Measurements from ENCODE around the gene RCL1.
"Not testable (repeated sequence)": the region's sequence is repeated elsewhere in the genome, so short reads cannot be mapped to it uniquely, and the experiment has no call there.

The RCL1 gene

GRCh38 chr9:4784403-4784802, 8.3 kb upstream of the RCL1 start:
- DNase-seq = no peak

GRCh38 chr9:4786599-4786998, 6.1 kb upstream of the RCL1 start:
- DNase-seq = no peak

- DNase-seq = no peak
Observed at GRCh38 chr9:4787876-4788275, 4.9 kb upstream of the RCL1 start.

GRCh38 chr9:4788703-4789102, 4.0 kb upstream of the RCL1 start:
- no peak for DNase-seq

GRCh38 chr9:4792054-4792571, 631 bp upstream of the RCL1 start:
- no peak for DNase-seq

GRCh38 chr9:4793459-4794395, 983 bp downstream of the RCL1 start:
- DNase-seq = no peak

- no peak for DNase-seq
Observed at GRCh38 chr9:4794691-4795090, 1.9 kb downstream of the RCL1 start.

GRCh38 chr9:4795108-4795507, 2.4 kb downstream of the RCL1 start:
- DNase-seq = not testable (repeated sequence)

- DNase-seq = no peak
Observed at GRCh38 chr9:4796530-4796929, 3.8 kb downstream of the RCL1 start.

GRCh38 chr9:4796988-4797853, 4.5 kb downstream of the RCL1 start:
- no peak for DNase-seq

GRCh38 chr9:4797854-4798150, 5.1 kb downstream of the RCL1 start:
- no peak for DNase-seq

GRCh38 chr9:4798281-4799032, 5.7 kb downstream of the RCL1 start:
- no peak for DNase-seq

- DNase-seq = no peak
Observed at GRCh38 chr9:4799033-4799430, 6.3 kb downstream of the RCL1 start.

GRCh38 chr9:4799775-4800174, 7.0 kb downstream of the RCL1 start:
- DNase-seq = no peak

- DNase-seq = no peak
Observed at GRCh38 chr9:4801156-4801555, 8.4 kb downstream of the RCL1 start.

GRCh38 chr9:4803670-4804530, 11.2 kb downstream of the RCL1 start:
- DNase-seq = no peak

GRCh38 chr9:4804531-4805016, 11.8 kb downstream of the RCL1 start:
- no peak for DNase-seq

GRCh38 chr9:4805191-4805918, 12.6 kb downstream of the RCL1 start:
- no peak for DNase-seq

- DNase-seq = no peak
Observed at GRCh38 chr9:4810565-4810964, 17.8 kb downstream of the RCL1 start.

- DNase-seq = no peak
Observed at GRCh38 chr9:4811824-4812223, 19.1 kb downstream of the RCL1 start.

GRCh38 chr9:4812858-4813257, 20.1 kb downstream of the RCL1 start:
- DNase-seq = no peak

All from activated T-cell treated with anti-CD3 and anti-CD28 coated beads, Interleukin-2, amount 50 U/mL, for 1 hour (primary cell).